ENCODE data around the gene ATF5.

Gene ATF5

DNA sequence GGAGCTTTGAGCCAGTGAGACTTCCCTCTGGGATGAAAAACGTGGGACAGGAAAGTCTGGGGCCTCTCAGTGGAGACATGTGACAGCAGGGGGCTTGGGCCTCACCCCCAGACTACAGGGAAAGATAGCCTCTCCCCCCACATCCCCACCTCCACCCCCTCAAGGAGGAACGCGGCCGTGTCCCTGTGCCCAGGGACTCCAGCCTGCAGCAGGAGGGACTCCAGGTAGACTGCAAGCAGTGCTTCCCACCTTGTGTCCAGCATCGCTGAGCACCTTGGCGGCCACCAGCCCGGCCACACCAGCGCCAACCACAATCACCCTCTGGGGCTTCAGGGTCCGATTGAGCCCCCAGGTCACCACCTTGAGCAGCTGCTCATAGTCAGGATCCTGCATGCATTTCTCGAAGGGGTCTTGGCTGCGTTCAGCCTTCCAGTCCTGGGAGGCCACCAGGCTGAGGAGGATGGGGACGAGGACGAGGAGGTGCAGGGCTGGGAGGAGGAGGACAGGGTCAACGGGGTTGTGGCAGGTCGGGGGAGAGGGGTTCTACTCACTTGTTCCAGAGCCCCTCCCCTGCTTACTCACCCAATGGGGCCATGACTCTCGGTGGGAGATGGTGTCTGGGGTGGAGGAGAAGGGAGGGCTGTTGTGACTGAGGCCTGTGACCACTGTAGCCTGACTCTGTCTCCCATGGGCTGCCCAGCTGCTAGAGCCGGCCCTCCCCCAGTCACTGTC is 33.3 kb upstream of the ATF5 start:
- no peak for DNase-seq

DNA sequence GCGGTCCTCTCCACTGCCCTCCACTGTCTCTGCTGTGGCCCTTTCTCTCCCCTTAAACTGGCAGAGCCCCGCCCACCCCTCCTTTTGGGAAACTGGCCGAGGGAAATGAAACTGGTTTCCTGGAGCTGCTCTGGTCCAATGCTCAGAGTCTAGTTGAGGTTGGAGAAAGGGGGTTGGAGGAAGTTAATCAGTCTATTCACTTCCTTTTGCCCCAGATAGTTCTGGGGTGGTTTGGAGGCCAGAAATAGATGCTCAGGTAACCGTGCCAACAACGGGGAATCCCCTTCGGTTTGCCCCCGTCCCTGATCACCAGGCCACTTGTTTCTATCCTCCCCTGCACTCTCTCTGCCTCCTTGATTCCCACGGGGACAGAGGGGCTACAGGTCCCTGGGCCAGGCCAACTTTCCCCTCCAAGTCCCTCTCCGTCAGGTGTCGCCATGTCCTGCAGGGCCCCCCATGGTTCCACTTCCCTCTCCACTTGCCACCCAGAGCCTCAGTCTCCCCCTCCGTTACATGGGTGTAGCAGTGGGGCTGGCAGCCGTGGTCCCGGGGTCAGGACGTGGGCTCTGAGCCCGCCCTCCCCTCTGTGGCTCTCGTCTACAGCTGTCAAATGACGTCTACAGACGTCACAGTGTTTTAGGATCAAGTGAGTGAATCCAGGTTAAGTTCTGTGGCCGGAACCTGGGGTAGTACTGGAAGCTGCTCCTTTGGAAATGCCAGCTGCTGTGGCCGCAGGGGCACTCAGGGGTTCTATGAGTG is 32.0 kb upstream of the ATF5 start, which contains the start of gene IL4I1:
Gene IL4I1 (minus strand): TSS at position 25 of the 759 bp plus-strand sequence. CDS start 727 bp downstream, outside the sequence.
- peak; percentile 83 for DNase-seq

DNA sequence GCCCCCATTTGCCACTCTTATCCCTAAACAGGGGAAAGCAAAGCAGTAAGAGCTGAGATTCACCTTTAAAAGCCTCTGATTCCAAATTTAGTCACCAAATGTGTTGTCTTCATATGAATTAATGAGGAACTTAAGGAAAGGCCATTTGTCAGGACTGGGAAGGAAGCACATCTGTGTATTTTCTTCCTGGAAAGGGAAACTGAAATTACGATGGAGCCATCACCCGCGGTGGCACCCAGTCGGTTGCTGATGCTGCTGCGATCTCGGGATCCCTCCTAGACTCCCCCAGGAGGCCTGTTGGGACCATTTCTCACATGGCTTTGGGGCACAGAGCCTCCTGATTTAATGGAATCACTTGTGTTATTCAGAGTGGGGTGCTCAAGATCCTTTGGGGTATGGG is 24.9 kb upstream of the ATF5 start:
- no peak for DNase-seq

DNA sequence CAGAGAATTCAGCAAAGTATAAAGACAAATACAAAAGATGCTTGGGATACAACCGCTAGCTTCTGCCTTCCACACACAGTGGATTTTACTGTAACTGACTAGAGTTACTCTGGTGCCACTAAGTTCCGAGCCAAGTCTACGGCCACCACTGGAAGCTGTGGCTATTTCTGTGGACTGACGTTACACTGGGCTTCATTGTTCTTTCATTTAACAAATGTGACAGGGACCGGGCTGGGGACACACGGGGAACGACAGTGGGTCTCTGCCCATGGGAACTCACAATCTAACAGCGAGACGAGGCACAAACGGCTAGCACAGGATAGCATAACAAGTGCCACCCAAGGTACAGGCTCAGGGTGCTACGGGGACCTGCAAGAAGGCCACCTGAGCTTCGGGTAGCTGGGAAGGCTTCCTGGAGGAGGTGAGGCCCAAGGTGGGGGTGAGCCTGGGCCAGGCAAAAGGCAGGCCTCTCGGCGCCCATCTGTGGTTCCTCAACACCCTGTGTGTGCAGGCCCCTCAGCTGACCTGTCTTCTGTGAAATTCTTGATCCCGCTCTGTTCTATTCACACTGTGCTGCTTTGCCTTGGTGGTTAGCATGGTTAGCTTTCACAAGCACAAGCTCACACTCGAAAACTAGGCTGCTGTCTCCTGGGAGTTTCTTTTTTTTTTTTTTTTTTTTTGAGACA is 22.0 kb upstream of the ATF5 start:
- no peak for DNase-seq

- DNase-seq: no peak
Measured at GRCh38 chr19:49907745-49908446, 21.1 kb upstream of the ATF5 start.

DNA sequence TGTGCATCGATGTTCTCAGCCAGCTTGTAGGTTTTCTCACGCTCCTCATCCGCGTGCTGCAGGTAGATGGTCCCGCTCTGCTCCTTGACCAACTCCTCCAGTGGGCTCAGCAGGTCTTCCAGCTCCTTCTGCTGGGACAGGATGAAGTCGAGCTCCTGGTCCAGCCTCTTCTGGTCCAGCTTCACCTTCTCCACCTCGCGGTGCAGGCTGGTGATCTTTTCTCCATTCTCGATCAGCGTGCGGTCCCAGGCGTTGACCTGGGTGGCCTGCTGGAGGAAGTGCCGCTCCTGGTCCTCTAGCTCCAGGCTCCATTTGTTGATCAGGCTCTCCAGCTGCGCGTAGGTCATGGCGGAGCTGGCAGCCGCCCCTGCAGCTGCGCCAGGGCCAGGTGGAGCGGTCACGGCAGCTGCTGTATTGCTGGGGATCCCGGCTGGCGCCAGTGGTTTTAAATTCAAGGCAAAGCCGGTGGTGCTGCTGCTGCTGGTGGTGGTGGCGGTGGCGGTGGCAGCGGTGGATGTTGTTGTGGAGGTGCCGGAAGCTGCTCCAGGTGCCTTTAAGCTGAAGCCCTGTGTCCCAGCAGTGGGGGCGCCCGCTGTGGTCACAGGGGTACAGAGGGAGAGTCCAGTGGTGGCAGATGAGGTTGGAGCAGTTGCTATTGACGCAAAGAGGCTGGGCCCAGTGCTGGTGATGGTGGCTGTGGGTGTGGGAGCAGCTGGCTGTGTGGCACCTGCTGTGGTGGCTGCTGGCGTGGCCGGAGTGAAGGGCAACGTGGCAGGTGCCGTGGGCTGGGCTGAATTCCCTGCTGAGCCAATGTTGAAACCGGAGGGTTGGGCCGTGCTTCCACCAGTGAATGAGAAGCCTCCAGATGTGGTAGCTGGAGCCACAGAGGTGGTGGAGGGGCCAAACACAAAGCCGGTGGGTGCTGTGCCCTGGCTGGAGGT is 20.3 kb upstream of the ATF5 start:
- DNase-seq: no peak

DNA sequence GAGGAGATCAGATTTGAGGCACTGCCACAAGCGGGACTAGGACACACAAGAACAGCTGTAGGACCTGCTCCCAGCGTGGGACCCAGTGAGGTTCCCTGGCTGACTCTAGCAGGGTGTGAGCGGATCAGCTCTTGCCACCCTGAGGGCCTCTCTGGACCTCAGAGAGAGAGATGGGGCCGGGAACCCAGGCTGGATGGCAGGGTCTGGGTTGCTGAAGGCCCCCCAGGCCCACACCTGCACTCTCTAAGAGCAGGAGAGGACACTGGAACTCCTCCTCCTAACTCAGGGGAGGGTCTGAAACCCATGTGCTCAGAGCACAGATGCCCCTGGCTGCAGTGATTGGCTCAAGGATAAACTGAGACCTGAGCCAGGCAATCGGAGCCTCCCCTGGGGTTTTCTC is 18.8 kb upstream of the ATF5 start:
- DNase-seq: no peak

GRCh38 chr19:49911381-49912145 is 17.4 kb upstream of the ATF5 start:
- peak; percentile 61 for DNase-seq

- DNase-seq: no peak
Measured at GRCh38 chr19:49912965-49913685, 15.9 kb upstream of the ATF5 start.

GRCh38 chr19:49913720-49914119 is 15.3 kb upstream of the ATF5 start:
- no peak for DNase-seq

DNA sequence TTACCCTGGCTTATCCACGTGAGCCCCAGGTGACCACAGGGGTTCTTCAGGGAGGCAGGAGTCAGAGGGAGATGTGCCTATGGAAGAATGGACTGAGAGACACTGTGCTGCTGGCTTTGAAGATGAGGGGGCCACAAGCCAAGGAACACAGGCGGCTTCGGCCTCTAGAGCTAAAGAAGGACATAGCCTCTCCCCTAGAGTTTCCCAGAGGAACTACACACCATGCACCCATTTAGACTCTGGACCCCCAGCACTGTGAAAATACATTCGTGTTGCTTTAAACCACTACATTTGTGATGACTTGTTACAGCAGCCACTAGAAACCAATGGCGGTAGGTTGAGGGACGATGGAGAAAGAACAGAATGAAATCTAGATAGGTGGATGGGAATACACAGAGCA is 13.7 kb upstream of the ATF5 start:
- DNase-seq: no peak

- DNase-seq: no peak
Measured at GRCh38 chr19:49916839-49917733, 11.9 kb upstream of the ATF5 start.

- DNase-seq: no peak
Measured at GRCh38 chr19:49918089-49918488, 10.9 kb upstream of the ATF5 start.

GRCh38 chr19:49920624-49921363 is 8.2 kb upstream of the ATF5 start:
- DNase-seq: no peak

DNA sequence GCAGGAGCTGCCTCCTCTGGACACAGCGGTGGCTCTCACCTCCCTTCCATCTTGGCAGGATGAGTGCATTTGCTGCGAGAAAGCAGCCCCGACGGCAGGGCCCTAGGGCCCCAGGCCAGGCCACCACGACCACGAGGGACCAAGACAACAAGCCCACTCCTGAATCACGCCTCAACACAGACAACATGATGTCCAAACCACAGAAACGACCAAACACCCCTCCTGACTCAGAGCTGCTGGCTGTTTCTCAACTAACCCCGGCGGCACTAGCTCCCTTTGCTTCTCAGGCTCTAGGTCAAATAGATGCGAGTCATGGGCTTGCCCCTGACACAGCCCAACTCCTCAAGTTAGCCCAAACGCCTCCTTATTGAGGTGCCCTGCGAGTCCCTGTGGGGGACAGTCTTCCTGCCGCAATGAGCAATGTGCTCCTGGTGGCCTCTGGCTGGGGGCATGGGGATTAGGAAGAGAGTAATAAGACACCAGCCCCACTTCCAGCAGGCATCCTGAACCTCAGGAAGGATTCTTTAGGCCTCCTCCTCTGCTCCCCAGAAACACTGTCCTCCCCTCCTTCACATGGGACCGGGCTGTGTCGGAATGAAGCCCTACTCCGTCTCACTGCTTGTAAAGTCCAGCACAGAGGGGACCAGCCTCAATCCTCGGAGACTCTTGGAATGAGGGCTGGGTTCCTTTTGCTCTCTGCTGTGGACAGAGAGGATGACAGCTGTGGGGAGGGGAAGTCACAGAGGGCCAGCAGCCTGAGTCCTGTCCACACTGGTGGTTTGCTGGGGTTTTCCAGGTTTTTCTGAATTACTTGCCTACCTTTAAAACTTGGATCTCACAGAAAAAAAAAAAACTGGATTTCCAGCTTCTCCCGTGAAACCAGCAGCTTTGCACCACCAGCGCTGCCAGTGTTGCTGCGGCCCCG is 6.9 kb upstream of the ATF5 start:
- peak; percentile 28 for DNase-seq

DNA sequence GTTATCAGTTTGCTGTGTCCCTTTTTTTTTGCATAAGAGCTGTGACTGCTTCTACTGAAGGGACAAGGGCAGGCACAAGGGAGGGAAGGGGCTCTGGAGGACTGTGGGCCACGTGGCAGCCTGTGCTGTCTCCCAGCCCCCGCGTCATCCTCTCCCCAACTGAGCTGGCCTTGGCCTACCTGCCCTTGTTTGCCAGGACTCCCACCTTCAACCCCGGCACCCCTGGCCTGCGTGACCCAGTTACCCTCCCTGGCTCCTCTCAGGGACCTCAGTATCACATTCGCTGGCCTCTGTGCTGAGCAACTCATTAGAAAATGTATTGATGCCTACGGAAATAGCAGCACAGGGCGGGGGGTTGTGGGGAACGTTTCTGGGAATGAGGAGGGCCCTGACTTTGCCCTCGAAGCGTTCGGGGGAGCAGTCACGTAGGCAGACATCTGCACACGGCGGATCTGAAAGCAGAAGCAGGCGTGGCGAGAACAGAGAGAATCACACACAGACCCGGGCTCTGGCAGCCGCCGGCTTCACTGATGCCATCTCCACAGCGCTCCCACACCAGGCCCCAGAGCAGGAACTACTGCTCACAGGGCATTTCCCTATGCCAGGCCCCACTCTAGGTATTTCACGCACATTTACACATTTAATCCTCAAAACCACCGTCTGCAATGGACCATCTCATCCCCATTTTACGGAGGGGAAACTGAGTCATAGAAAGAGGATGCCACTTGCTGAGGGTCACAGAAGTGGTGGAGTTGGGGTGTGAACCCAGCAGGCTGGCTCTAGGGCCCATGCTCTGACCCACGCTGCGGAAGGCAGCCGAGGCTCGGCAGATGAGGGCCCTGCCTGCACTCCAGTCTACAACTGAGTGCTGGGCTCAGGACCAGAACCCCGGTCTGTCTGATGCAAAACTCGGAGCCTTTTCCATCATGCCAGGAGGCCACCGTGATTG is 5.7 kb upstream of the ATF5 start:
- no peak for DNase-seq

Measured in activated CD4-positive, alpha-beta T cell treated with anti-CD3 and anti-CD28 coated beads, Interleukin-10, Interleukin-2, amounts not matched to agents 100 ng/mL and 50 ng/mL, durations not matched to agents 16 hours and 8 hours (primary cell).